ENCODE data around the gene CDC16. TPM values are rescaled to one million over a fixed set of nuclear protein-coding genes. Genes with fewer than 3 reads are reported as not detected.

CDC16 gene
- total and polyA plus RNA-seq, 2 of the 4 experiments (the other 2 are of a cell fraction), result 41.6 to 66.6 TPM

DNA sequence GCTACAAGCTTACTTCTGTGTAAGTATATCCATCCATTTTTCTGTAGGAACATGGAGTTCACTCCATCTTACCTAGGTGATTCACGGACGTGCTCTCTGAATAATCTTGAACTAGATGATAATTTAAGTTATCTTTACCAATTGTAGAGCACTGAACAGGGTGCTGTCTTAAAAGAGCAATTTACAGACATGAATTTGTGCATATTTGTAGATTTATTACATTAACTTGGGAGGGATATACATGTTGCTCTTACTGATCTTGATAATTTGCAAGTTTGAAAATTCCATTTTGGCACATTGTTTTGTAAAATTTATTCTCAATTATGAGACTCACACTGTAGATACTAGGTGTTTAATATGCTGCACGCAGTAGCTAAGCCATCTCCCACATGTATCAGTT, 9.3 kb downstream of the CDC16 start:
- DNase-seq, result no peak

More for the DNA sequence above, 9.3 kb downstream of the CDC16 start:
- H3K18ac ChIP-seq (ENCODE audit: low read depth, low read length), result no peak overlapping the region
- H2BK15ac ChIP-seq (ENCODE audit: low read depth, low read length), result no peak overlapping the region
- in situ Hi-C loops (cut with MboI; ENCODE audit: low sequenced_read_pairs), result no loop called here
- H3K9me3 ChIP-seq (ENCODE audit: control insufficient read depth, insufficient read depth, low read length), result no peaks in the 10 kb centered on the region
- no peak overlapping the region for H3K4me3 ChIP-seq (ENCODE audit: insufficient read depth, low read depth, low read length)
- H3K4me2 ChIP-seq (ENCODE audit: low read depth, low read length), result no peak overlapping the region
- no peak overlapping the region for H3K27ac ChIP-seq (ENCODE audit: insufficient read depth, low read length)
- peaks cover 7% of the 10 kb centered on the region for H3K9me1 ChIP-seq (ENCODE audit: insufficient read depth, low read length)
- H2AK9ac ChIP-seq (replicated peaks; ENCODE audit: low read depth, low read length, poor library complexity), result no peak overlapping the region
- H2BK120ac ChIP-seq (ENCODE audit: low read depth, low read length), result no peak overlapping the region
- BruUV-seq (replicated peaks), result no TSS peak
- H3K4me1 ChIP-seq (ENCODE audit: control insufficient read depth, insufficient read depth, low read length), result peaks cover 14% of the 10 kb centered on the region
- no peak overlapping the region for H2BK20ac ChIP-seq (ENCODE audit: low read depth, low read length)
- no peaks in the 10 kb centered on the region for H3K27me3 ChIP-seq (ENCODE audit: control insufficient read depth, insufficient read depth, low read length)
- intact Hi-C loops (cut with micrococcal nuclease), result no loop called here
- WGBS, 2 experiments (ENCODE audit: extremely low coverage in 2 of 2, insufficient read length in 1 of 2), result no CpG with 5 or more reads among the region's 3 CpGs
- no peak overlapping the region for H4K91ac ChIP-seq (ENCODE audit: insufficient read depth, low read depth, low read length)
- no peak overlapping the region for H4K5ac ChIP-seq (ENCODE audit: low read depth, low read length)
- CTCF ChIA-PET, result no interaction called here
- no peak overlapping the region for H2AFZ ChIP-seq (replicated peaks; ENCODE audit: low read length, poor library complexity)
- H4K8ac ChIP-seq (ENCODE audit: low read depth in 2 of 2, low read length in 2 of 2), result no peak overlapping the region
- no peak overlapping the region for H2AK5ac ChIP-seq (ENCODE audit: low read depth, low read length)
- no peak overlapping the region for H3K9ac ChIP-seq (ENCODE audit: low read depth, low read length)
- peaks cover 23 to 59% of the 10 kb centered on the region in 2 experiments for H3K79me1 ChIP-seq (ENCODE audit: low read depth in 1 of 2, low read length in 2 of 2)
- no peak overlapping the region for H2BK5ac ChIP-seq (ENCODE audit: low read depth, low read length, poor library complexity, severe bottlenecking)
- H4K20me1 ChIP-seq (ENCODE audit: insufficient read depth, low read length), result peaks cover 9% of the 10 kb centered on the region; the same call in 1 of the 2 replicates
- no peak overlapping the region for H3K56ac ChIP-seq (ENCODE audit: extremely low read depth, insufficient read depth, low read length)
- no peak overlapping the region for H3K14ac ChIP-seq (replicated peaks; ENCODE audit: low read depth, low read length)
- dilution Hi-C loops (cut with HindIII; ENCODE audit: low sequenced_read_pairs, unreplicated experiment), result no loop called here
- TF ChIP-seq ELK1 (IDR thresholded peaks at IDR 0.05; ENCODE audit: borderline replicate concordance, low read depth, low read length) (no peak), MAZ (IDR thresholded peaks at IDR 0.05; ENCODE audit: borderline replicate concordance, low read depth, low read length) (no peak)
- no peak overlapping the region for H3K23ac ChIP-seq (ENCODE audit: low read depth, low read length)
- peaks cover 56% of the 10 kb centered on the region for H3K36me3 ChIP-seq (ENCODE audit: control insufficient read depth, insufficient read depth, low read length)
- no peak overlapping the region for H3K4ac ChIP-seq (ENCODE audit: low read depth, low read length)
- POLR2A ChIA-PET (ENCODE audit: unreplicated experiment), result no interaction called here
- ATAC-seq (ENCODE audit: low read depth), result no peak

All from IMR-90 (cell line).